Gastroesophageal sphincter (tissue), 3 donors: Measurements from ENCODE around the gene GARIN5B.

Experiments used
- POLR2A ChIP-seq, 2 donors: fragments of 450-650 bp; IDR thresholded peaks; one replicate each; pipeline ENCODE4 v1.6.1; 2017; ENCODE audit warnings: antibody characterized with exemption in 2 of 2, mild to moderate bottlenecking in 2 of 2, moderate library complexity in 1 of 2
- POLR2AphosphoS5 ChIP-seq: sonication (generic); formaldehyde crosslinking; IDR thresholded peaks from one replicate; pipeline ENCODE4 v1.6.1; 2017; ENCODE audit warnings: antibody characterized with exemption
- TF ChIP-seq, protein P1 (sequence below), 4 experiments: fragments of 200-600 bp in 2 of 4; fragments of 450-650 bp in 2 of 4; sonication (generic) in 1 of 4; IDR thresholded peaks; one replicate each; pipeline ENCODE4 v1.5.1; 2017 to 2019; ENCODE audit warnings: antibody characterized with exemption in 4 of 4, mild to moderate bottlenecking in 2 of 4, moderate library complexity in 2 of 4

DNA sequence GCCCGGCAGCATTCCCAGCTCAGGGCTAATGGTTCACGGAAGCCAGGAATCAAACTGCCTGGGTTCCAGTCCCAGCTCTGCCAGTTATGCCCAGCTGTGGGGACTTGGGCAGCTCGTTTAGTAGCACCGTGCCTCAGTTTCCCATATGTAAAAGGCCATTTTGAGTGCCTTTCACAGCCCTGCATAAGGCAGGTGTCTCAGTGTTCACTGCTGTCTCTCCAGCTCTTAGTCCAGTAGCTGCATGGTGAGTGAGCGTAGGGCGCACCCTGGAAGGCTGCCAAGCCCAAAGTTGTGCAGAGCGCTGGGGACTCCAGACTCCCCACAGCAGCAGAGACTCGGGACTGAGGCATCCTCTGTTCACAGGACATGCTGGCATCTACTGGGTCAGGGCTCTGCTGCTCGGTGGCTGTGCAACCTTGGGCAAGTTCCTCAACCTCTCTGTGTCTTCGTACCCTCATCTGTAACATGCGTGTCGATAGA is 28.2 kb upstream of the GARIN5B start:
- no peak for TF ChIP-seq POLR2AphosphoS5
- no peak for TF ChIP-seq POLR2A (IDR thresholded peaks at IDR 0.05)
- TF ChIP-seq, protein P1, sequence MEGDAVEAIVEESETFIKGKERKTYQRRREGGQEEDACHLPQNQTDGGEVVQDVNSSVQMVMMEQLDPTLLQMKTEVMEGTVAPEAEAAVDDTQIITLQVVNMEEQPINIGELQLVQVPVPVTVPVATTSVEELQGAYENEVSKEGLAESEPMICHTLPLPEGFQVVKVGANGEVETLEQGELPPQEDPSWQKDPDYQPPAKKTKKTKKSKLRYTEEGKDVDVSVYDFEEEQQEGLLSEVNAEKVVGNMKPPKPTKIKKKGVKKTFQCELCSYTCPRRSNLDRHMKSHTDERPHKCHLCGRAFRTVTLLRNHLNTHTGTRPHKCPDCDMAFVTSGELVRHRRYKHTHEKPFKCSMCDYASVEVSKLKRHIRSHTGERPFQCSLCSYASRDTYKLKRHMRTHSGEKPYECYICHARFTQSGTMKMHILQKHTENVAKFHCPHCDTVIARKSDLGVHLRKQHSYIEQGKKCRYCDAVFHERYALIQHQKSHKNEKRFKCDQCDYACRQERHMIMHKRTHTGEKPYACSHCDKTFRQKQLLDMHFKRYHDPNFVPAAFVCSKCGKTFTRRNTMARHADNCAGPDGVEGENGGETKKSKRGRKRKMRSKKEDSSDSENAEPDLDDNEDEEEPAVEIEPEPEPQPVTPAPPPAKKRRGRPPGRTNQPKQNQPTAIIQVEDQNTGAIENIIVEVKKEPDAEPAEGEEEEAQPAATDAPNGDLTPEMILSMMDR (IDR thresholded peaks at IDR 0.05): no peak
